DMS153 treated with DMSO at 0.1 percent for 48 hours (cell line): Measurements from ENCODE around the gene CCDC7.
A peak's percentile ranks its signal among the peaks of the same experiment; 100 is the strongest.
"Not testable (repeated sequence)": the region's sequence is repeated elsewhere in the genome, so short reads cannot be mapped to it uniquely, and the experiment has no call there.

Experiments used
- DNase-seq: peaks from one replicate; lab custom pipeline; 2025; ENCODE audit not compliant: unreplicated experiment; lab: John Stamatoyannopoulos, UW

The CCDC7 gene

DNA sequence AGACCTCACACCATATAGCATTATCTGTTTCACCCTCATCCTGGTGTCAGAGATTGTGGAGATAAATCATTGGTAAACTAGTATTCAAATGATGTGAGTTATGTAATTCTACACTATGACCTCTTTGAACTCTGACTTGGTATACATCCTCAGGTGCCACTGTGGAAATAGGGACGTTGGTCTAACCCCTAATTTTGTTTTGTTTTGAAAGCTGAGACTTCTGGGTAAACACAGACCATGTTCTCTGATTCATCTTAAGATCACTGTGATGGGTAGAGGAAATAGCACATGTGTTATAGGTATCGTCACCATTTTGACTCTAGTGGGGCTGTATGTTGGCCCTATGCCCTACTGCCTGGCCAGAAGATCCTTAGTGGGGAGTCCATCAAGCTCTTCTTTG, 241.6 kb downstream of the CCDC7 start:
- DNase-seq = no peak

DNA sequence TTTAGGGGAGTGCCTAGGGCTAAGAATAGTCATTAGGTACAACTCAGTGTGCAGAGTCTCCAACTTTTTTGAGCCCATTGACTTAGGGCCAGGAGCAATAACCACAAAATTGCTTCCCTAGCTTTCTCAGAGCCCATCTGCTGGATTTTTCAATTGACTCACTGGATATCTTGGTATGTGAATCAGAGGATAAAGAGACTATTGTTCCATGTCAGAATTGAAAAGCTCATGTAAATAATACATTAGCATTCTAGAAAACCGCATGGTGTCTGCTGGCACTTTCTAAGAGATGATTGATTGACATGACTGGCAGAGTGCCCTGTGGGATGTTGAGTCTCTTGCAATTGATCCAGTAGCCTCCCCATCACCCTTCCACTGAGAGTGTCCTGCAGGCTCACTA, 246.2 kb downstream of the CCDC7 start:
- DNase-seq = no peak

DNA sequence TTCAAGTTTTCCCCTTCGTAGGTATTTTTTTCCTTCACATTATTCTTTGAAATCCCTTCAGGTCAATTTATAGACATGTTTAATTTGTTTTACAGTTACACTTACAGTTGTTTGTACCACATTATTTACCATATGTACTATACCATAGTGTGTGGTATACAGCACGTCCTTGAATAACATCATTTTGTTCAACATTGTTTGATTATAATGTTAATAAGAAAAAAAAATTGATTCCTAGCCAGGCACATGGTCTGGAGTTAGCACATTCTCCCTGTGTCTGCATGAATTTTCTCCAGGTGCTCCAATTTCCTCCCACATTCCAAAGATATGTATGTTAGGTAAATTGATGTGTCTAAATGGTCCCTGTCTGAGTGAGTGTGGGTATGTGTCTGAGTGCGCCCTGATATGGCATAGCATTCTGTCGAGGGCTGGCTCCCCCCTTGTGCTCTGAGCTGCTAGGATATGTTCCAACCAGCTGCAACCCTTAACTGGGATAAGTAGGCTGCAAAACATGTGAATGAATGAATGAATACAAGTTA, 247.6 kb downstream of the CCDC7 start:
- DNase-seq = no peak

DNA sequence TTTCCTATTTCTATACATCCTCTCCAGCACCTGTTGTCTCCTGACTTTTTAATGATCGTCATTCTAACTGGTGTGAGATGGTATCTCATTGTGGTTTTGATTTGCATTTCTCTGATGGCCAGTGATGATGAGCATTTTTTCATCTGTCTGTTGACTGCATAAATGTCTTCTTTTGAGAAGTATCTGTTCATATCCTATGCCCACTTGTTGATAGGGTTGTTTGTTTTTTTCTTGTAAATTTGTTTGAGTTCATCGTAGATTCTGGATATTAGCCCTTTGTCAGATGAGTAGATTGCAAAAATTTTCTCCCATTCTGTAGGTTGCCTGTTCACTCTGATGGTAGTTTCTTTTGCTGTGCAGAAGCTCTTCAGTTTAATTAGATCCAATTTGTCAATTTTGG, 253.7 kb downstream of the CCDC7 start:
- not testable (repeated sequence) for DNase-seq

DNA sequence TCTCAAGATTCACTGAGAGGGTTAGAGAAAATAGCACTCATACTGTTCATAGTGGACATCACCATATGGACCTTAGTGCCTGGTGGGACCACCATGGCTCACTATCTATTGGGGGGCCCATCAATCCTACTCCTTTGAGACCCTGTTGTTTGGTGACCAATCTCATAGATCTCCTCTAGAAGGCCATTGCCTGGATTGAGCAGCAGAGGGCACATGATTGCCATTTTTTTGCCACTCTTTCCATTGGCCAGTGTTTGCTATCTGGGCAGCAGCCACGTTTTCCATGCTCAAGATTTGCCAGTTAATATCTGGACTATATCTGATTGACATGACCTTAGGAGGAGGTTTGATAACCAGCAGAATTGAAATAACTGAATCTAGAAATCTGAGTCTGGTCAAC, 267.6 kb downstream of the CCDC7 start:
- DNase-seq = no peak

DNA sequence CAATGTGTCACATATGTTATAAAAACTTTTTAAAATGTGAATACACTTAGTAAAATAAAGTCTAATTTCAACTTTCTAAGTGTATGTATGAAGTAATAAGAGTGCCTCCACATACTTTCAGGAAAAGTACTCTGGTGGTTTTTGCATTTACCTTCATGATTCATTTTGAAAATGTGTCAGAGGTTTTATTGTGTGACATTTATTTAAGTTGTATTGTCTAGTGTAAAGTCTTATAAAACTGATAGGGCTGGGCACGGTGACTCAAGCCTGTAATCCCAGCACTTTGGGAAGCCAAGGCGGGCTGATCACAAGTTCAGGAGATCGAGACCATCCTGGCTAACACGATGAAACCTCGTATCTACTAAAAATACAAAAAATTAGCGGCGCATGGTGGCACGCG, 285.6 kb downstream of the CCDC7 start:
- no peak for DNase-seq

DNA sequence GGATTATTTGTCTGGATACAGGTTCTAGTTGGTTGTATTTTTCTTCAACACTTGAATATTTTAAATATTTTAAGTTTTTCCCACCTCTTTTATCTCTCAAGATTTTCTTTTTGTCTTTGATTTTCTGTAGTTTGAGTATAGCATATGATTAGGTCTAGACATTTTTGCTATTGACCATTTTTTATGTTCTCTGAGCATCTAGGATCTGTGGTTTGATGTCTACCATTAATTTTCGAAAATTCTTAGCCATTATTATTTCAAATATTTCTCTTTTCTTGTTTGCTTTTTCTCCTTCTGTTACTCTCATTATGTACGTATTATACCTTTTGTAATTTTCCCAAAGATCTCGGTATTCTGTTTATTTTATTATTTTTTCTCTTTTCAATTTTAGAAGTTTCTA, 293.0 kb downstream of the CCDC7 start:
- no peak for DNase-seq

DNA sequence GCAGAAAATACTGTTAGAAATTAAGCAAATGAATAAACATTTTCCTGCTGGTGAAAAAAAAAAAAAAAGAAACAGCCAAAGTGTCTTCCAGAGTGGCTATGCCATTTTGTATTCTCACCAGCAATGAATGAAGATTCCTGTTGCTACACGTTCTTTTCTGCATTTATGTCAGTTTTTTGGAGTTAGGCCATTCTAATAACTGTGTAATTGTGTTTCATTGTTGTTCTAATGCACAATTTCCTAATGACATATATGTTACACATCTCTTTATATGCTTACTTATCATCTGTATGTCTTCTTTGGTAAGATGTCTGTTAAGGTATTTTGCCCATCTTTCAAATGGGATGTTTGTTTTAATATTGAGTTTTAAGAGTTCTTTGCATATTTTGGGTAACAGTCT, 298.4 kb downstream of the CCDC7 start:
- DNase-seq = no peak

DNA sequence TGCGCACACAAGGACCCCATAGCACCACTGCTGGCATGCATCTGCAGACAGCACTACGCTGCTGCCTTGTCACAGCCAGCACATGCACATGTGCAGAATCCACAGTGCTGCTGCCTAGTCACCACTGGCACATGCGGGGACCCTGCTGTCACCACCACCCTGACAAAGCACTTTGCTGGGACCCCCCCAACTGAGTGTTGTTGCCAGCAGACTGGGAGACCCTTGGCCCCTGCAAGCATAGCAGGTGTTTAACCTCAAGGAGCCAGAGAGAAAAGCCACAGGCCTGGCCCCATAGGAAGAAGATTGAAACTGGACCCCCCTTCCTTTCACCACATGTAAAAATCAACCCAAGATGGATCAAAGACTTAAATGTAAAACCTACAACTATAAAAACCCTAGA, 300.9 kb downstream of the CCDC7 start:
- DNase-seq = no peak

DNA sequence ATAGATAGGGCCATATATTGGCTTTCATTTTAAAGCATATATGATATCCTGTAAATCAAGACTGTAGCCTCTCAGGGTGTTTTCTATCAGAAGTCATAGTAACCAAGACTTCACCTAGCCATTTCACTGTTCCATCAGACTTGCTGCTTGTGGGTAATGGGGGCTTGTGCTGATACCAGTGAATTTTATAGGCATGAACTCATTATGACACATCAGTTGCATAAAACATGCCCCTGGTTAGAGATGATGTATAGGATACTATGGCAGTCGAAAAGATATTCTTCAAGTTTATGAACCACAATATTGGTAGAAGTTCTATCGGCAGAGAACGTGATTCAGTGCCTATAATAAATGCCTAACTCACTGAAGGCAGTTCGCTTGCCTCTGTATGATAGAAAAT, 305.6 kb downstream of the CCDC7 start:
- no peak for DNase-seq

DNA sequence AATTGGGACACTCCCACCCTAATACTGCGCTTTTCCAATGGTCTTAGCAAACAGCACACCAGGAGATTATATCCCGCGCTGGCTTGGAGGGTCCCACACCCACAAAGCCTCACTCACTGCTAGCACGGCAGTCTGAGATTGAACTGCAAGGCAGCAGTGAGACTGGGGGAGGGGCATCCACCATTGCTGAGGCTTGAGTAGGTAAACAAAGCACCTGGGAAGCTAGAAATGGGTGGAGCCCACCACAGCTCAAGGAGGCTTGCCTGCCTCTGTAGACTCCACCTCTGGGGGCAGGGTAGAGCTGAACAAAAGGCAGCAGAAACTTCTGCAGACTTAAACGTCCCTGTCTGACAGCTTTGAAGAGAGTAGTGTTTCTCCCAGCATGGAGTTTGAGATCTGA, 309.0 kb downstream of the CCDC7 start:
- not testable (repeated sequence) for DNase-seq

DNA sequence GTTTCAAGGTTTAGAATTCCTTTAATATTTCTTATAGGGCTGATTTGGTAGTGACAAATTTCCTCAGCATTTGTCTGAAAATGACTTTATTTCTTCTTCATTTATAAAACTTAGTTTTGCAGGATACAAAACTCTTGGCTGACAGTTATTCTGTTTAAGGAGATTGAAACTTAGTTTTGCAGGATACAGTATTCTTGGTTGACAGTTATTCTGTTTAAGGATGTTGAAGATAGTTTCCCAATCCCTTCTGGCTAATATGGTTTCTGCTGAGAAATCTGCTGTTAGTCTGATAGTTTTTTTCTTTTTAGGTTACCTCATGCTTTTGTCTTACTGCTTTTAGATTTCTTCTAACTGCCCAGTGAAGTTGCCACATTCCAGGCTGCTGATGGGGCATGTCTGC, 325.3 kb downstream of the CCDC7 start:
- DNase-seq = no peak

DNA sequence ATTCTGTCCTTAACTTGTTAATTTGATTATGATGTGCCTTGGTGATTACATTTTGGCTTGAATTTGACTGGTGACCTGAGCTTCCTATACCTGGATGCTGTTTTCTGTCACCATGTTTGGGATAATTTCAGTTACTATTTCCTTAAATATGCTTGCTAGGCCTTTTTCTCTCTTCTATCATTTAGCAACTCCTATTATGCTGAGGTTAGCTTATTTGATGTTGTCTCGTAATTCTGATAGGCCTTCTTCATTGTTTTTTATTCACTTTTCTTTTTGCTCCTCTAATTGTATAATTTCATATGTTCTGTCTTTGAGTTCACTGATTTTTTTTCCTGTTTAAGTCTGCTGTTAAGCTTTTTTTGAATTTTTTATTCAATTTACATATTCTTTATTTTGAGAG, 327.2 kb downstream of the CCDC7 start:
- no peak for DNase-seq

DNA sequence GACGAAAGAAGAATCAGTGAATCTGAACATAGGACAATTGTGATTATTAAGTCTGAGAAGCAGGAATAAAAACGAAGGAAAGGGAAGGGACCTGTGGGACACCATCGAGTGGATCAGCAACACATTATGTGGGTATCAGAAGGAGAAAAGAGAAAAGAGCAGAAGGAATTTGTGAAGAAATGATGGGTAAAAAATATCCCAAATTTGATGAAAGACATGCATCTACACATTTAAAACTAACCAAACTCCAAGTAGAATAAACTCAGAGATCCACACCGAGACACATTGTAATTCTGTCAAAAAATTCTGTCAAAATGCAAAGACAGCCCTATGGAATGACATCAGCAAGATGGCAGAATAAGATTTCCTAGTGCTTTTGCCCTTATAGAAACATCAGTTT, 341.0 kb downstream of the CCDC7 start:
- no peak for DNase-seq

DNA sequence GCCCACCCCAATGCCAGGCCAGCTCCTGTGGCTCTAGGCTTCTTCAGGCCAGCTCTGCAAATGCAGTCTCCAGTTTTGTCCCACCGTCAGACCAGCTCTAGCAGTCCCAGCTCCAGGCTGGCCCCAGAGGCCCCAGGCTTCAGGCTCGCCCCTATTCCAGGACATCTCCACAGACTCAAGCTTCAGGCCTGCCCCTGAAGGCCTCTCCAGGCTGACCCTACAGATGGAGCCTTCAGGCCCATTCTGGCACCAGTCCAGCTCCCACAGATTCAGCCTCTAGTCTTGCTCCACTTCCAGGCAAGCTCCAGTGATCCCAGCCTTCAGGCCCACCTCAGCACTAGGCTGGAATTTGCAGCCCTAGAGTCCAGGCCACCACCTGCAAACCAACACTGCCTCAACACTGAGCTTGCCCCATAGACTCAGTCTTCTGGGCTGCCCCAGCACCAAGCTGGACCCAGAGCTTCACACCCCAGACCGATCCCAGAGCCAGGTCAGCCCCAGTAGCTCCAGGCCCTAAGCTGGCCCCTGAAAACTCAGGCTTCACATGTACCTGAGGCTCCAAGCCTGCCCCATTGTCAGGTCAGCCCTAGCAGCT, 341.8 kb downstream of the CCDC7 start:
- no peak for DNase-seq

DNA sequence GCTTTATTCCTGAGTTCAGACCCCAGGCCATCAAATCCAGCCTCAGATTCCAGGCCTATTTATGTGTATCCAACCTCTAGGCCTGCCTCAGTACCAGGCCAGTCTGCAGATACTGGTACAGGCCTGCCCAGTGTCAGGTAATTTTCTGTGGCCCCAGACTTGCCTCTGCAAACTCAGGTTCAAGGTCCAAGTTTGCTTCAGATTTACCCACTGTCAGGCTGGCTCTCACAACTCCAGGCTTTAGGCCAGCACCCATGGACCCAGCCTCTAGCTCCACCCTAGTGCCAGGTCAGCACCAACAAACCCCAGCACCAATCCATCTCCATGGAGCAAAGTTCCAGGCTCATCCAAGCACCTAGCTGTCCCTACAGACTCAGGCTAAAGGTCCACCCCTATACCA, 342.4 kb downstream of the CCDC7 start:
- DNase-seq = no peak

DNA sequence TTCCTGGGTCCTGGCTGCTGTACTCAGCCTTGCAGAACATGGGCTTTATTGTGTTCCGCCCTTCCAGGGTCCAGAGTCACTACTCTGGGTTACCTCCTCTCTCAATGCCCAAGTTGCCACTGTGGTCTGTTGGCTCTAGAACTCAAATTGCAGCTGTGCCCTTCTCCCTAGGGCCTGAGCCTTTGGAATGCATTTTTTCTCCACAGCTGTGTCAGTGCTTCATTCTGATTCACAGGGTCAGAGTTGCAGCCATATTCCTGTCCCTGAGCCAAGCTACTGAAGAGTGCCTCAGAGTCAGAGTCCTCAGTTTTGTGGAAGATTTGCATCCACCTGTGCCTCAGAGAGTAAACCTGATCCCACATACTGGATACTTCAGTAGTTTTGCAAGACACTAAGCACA, 344.5 kb downstream of the CCDC7 start:
- no peak for DNase-seq

DNA sequence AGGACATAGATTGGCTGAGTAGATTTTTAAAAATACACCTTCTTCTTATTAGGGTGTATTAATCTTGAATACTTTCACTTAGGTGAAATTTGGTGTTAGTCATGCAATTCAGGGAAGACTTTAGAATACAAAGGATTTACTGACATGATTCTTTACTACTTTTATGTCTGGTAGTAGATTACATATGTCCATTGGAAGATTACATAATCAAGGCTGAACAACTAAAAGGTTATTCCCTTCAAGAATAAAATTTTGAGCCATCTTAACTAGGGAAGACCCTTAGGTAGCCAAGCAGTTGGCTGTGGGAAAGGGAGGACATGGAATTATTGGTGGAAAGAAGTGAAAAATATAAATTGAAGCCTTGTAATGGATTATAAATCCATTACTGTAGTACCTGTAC, 347.1 kb downstream of the CCDC7 start:
- no peak for DNase-seq

DNA sequence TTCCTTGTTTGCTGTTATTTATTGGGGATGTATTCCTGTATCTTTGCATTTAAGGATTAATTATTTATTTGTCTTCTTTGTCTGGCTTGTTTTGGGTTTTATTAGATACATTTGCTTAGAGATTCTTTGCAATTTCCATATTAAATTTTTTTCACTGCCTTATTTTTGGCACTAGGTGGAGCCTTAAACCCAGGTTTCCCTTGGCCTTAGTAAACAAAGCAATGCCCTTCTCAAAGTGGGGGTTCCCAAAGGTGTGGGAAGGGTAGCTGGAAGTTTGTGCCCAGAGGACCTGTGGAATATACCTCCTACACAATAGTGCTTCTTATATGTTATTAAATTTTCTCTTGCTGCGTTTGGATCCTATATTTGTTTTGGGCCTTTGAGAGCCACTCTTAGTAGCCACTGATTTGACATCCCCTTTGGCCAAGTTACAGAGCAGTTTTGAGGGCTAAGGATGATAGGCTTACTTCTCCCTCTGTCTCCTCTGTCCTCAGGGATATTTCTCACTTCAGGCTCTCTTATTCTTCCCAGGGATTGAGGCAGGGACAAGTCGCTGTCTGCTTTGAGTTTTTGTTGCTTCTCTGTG, 349.8 kb downstream of the CCDC7 start:
- peak; percentile 5 for DNase-seq

DNA sequence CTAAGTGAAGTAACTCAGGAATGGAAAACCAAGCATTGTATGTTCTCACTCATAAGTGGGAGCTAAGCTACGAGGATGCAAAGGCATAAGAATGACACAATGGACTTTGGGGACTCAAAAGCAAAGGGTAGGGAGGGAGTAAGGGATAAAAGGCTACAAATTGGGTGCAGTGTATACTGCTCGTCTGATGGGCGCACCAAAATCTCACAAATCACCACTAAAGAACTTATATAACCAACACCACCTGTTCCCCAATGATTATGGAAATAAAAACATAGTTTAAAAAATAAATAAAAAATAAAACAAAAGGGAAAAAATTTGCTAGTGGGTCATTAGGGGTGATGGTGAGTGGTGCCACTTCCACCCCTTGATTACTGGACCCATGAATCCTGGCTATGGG, 351.5 kb downstream of the CCDC7 start:
- DNase-seq = not testable (repeated sequence)

DNA sequence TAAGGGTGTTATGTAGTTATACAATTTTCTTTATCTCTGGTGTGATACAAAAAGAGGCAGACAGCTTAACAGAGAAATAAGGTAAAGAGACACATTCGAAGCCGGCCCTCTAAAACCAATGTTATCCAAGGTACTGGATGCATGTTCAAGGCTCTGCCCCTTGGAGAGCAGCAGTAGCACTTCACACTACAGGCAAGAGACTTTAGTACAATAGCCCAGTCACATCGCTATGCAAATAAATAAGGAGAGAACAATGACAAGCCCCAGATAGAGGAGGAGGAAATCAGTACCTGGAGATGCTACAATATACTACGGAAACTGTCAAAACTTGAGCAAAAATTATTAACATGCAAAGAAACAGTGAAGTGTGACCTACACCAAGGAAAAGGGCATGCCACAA, 401.0 kb downstream of the CCDC7 start:
- no peak for DNase-seq

DNA sequence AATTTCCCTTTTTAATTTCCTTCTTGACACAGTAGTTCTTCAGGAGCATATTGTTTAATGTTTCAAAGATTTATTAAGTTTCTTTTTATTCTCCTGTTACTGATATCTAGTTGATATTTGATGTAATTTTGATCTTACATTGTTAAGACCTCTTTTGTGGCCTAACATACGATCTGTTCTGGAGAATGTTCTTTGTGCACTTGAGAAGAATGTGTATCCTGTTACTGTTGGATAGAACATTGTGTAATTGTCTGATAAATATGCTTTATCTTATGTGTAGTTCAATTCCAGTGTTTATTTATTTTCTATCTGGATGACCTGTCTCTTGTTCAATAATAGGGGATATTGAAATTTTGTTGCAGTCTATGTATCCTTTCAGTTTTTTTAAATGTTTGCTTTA, 405.4 kb downstream of the CCDC7 start:
- no peak for DNase-seq

DNA sequence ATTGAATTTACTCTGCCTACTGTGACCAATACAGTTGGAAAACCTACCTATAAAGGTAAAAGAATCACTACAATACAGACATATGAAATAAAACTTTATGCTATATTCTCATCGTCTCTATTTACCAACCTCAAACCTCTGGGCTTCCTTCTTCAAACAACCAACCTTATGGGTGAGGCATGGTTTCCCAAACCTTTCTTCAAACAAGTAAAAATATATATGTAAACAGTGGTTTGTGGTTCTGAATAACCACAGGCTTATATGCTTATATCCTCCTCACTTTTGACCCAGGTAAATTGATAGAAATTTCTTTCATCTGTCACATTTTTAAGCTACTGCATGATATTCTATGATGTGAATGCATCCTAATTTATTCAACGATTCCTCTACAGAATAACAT, 408.5 kb downstream of the CCDC7 start:
- no peak for DNase-seq
